ENCODE data around the gene LPIN1. TPM values are rescaled to one million over a fixed set of nuclear protein-coding genes. Genes with fewer than 3 reads are reported as not detected.

LPIN1 gene
- total RNA-seq, 2 donors from 2014 or later = 68.6 to 92.9 TPM

GRCh38 chr2:11822746-11823451 is 76.5 kb downstream of the LPIN1 start:
- H3K27ac Mint-ChIP-seq = no peak overlapping the region
- H3K9me3 Mint-ChIP-seq = no peaks in the 10 kb centered on the region
- H3K36me3 Mint-ChIP-seq = peaks cover 26 to 40% of the 10 kb centered on the region in 2 donors
- no peak for ATAC-seq
- DNase-seq (ENCODE audit: low spot score in 2 of 2) = no peak

- DNase-seq (ENCODE audit: low spot score in 2 of 2) (no peak), ATAC-seq (no peak)
- H3K36me3 Mint-ChIP-seq = peaks cover 17 to 40% of the 10 kb centered on the region in 2 donors
- H3K27ac Mint-ChIP-seq = no peak overlapping the region
- H3K9me3 Mint-ChIP-seq = no peaks in the 10 kb centered on the region
Observed at GRCh38 chr2:11824901-11825828, 78.7 kb downstream of the LPIN1 start.

GRCh38 chr2:11827547-11827946 is 81.1 kb downstream of the LPIN1 start:
- Mint-ChIP-seq H3K27ac (peak overlapping the region; percentile 31 to 47), H3K36me3 (peaks cover 16 to 36% of the 10 kb centered on the region in 2 donors), H3K9me3 (no peaks in the 10 kb centered on the region)
- peak; percentile 39 to 58 for ATAC-seq
- DNase-seq (ENCODE audit: low spot score in 2 of 2) = peak in 1 of 2 donors; percentile 24

GRCh38 chr2:11828933-11829323 is 82.5 kb downstream of the LPIN1 start:
- DNase-seq (ENCODE audit: low spot score in 2 of 2) = no peak
- Mint-ChIP-seq H3K27ac (peak overlapping the region in 1 of 2 donors; percentile 80), H3K36me3 (peaks cover 17 to 37% of the 10 kb centered on the region in 2 donors), H3K9me3 (peaks cover 1% of the 10 kb centered on the region in 2 donors)
- ATAC-seq = no peak

- peaks cover 6% of the 10 kb centered on the region in 2 donors for H3K9me3 Mint-ChIP-seq
- H3K36me3 Mint-ChIP-seq = peaks cover 20 to 40% of the 10 kb centered on the region in 2 donors
- peak overlapping the region; percentile 47 to 80 for H3K27ac Mint-ChIP-seq
- DNase-seq (ENCODE audit: low spot score in 2 of 2) = peak in 1 of 2 donors; percentile 43
- peak; percentile 32 to 39 for ATAC-seq
Observed at GRCh38 chr2:11829324-11829946, 83.0 kb downstream of the LPIN1 start.

GRCh38 chr2:11829947-11830707 is 83.7 kb downstream of the LPIN1 start:
- H3K36me3 Mint-ChIP-seq = peaks cover 21 to 40% of the 10 kb centered on the region in 2 donors
- ATAC-seq = peak; percentile 81
- peak; percentile 59 to 76 for DNase-seq (ENCODE audit: low spot score in 2 of 2)
- peaks cover 10 to 12% of the 10 kb centered on the region in 2 donors for H3K9me3 Mint-ChIP-seq
- H3K27ac Mint-ChIP-seq = peak overlapping the region; percentile 47 to 80

GRCh38 chr2:11830708-11831301 is 84.4 kb downstream of the LPIN1 start:
- DNase-seq (ENCODE audit: low spot score in 2 of 2) = no peak
- Mint-ChIP-seq H3K36me3 (peaks cover 21 to 39% of the 10 kb centered on the region in 2 donors), H3K9me3 (peaks cover 10 to 12% of the 10 kb centered on the region in 2 donors), H3K27ac (peak overlapping the region in 1 of 2 donors; percentile 80)
- ATAC-seq = no peak

GRCh38 chr2:11831415-11831814 is 85.0 kb downstream of the LPIN1 start:
- Mint-ChIP-seq H3K36me3 (peaks cover 20 to 36% of the 10 kb centered on the region in 2 donors), H3K27ac (no peak overlapping the region), H3K9me3 (peaks cover 10 to 15% of the 10 kb centered on the region in 2 donors)
- ATAC-seq = no peak
- no peak for DNase-seq (ENCODE audit: low spot score in 2 of 2)

- H3K27ac Mint-ChIP-seq = no peak overlapping the region
- peaks cover 10 to 16% of the 10 kb centered on the region in 2 donors for H3K9me3 Mint-ChIP-seq
- DNase-seq (ENCODE audit: low spot score in 2 of 2) = no peak
- no peak for ATAC-seq
- H3K36me3 Mint-ChIP-seq = peaks cover 17 to 31% of the 10 kb centered on the region in 2 donors
Observed at GRCh38 chr2:11832531-11832930, 86.1 kb downstream of the LPIN1 start.

GRCh38 chr2:11833601-11834000 is 87.2 kb downstream of the LPIN1 start:
- H3K9me3 Mint-ChIP-seq = peaks cover 10 to 16% of the 10 kb centered on the region in 2 donors
- H3K36me3 Mint-ChIP-seq = peaks cover 17 to 31% of the 10 kb centered on the region in 2 donors
- H3K27ac Mint-ChIP-seq = no peak overlapping the region
- no peak for ATAC-seq
- no peak for DNase-seq (ENCODE audit: low spot score in 2 of 2)

GRCh38 chr2:11835403-11835802 is 89.0 kb downstream of the LPIN1 start:
- no peak overlapping the region for H3K27ac Mint-ChIP-seq
- ATAC-seq (no peak), DNase-seq (ENCODE audit: low spot score in 2 of 2) (no peak)
- H3K9me3 Mint-ChIP-seq = peaks cover 10 to 16% of the 10 kb centered on the region in 2 donors
- peaks cover 17 to 31% of the 10 kb centered on the region in 2 donors for H3K36me3 Mint-ChIP-seq

GRCh38 chr2:11836647-11837219 is 90.3 kb downstream of the LPIN1 start:
- Mint-ChIP-seq H3K27ac (no peak overlapping the region), H3K36me3 (peaks cover 17 to 26% of the 10 kb centered on the region in 2 donors), H3K9me3 (peaks cover 10 to 16% of the 10 kb centered on the region in 2 donors)
- ATAC-seq (peak in 1 of 2 donors; percentile 18), DNase-seq (ENCODE audit: low spot score in 2 of 2) (no peak)

- no peak overlapping the region for H3K27ac Mint-ChIP-seq
Observed at GRCh38 chr2:11837875-11838734, 91.7 kb downstream of the LPIN1 start.

GRCh38 chr2:11839916-11840315 is 93.5 kb downstream of the LPIN1 start:
- no peak for ATAC-seq
- H3K27ac Mint-ChIP-seq = no peak overlapping the region
- no peak for DNase-seq (ENCODE audit: low spot score in 2 of 2)

More at GRCh38 chr2:11837875-11838734, 91.7 kb downstream of the LPIN1 start:
- ATAC-seq (no peak), DNase-seq (ENCODE audit: low spot score in 2 of 2) (no peak)
- peaks cover 10 to 16% of the 10 kb centered on the region in 2 donors for H3K9me3 Mint-ChIP-seq
- H3K36me3 Mint-ChIP-seq = peaks cover 17 to 22% of the 10 kb centered on the region in 2 donors

More at GRCh38 chr2:11839916-11840315, 93.5 kb downstream of the LPIN1 start:
- H3K36me3 Mint-ChIP-seq = peaks cover 0 to 4% of the 10 kb centered on the region in 2 donors
- H3K9me3 Mint-ChIP-seq = peaks cover 0 to 5% of the 10 kb centered on the region in 2 donors

All from activated naive CD4-positive, alpha-beta T cell treated with anti-CD3 and anti-CD28 coated beads, Interleukin-2, amount 50 U/mL, for 72 hours (primary cell).